DND-41 (cell line): ENCODE results near the gene POLR1F.

Experiments
- EZH2 ChIP-seq: IDR thresholded peaks from 3 replicates; pipeline ENCODE4 v1.6.1; 2012; ENCODE audit warnings: borderline replicate concordance, low read depth, mild to moderate bottlenecking, moderate library complexity, low read length, inconsistent platforms; ENCODE audit not compliant: severe bottlenecking
- TF ChIP-seq, protein P1 (sequence below): IDR thresholded peaks from 2 replicates; pipeline ENCODE4 v1.5.1; 2012; ENCODE audit warnings: borderline replicate concordance, low read length, moderate library complexity, mild to moderate bottlenecking; ENCODE audit not compliant: poor library complexity, severe bottlenecking; ENCODE audit errors: extremely low read depth

DNA sequence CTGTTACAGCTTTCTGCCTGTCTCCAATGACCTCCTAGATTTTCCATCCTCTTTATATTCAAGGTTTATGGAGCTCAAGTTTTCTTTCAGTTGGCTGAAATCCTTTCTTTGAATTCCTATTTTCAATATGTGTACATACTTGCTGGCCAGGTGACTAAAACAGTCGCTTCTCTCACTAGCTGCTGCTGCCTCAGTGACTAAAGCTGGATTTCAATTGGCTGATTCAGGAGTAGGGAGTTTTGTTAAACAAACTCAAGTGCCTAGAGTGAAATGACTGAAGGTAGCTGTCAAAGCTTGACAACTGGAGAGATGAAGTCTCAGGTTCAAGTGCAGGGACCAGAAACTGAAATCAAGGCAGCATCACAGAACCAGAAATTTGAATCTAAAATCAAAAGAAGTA, 6.7 kb upstream of the POLR1F start:
- TF ChIP-seq, protein P1, sequence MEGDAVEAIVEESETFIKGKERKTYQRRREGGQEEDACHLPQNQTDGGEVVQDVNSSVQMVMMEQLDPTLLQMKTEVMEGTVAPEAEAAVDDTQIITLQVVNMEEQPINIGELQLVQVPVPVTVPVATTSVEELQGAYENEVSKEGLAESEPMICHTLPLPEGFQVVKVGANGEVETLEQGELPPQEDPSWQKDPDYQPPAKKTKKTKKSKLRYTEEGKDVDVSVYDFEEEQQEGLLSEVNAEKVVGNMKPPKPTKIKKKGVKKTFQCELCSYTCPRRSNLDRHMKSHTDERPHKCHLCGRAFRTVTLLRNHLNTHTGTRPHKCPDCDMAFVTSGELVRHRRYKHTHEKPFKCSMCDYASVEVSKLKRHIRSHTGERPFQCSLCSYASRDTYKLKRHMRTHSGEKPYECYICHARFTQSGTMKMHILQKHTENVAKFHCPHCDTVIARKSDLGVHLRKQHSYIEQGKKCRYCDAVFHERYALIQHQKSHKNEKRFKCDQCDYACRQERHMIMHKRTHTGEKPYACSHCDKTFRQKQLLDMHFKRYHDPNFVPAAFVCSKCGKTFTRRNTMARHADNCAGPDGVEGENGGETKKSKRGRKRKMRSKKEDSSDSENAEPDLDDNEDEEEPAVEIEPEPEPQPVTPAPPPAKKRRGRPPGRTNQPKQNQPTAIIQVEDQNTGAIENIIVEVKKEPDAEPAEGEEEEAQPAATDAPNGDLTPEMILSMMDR, result no peak
- no peak for TF ChIP-seq EZH2
